ENCODE data around the gene ETS1.

GRCh38 chr11:128506356-128506755 lies 81.0 kb downstream of the ETS1 start:
- TF ChIP-seq CTCF (IDR thresholded peaks at IDR 0.05) = no peak
- TF ChIP-seq POLR2A (IDR thresholded peaks at IDR 0.05) = no peak

All from adrenal gland (tissue), 5 donors.